Measurements from ENCODE around the gene ELK4. TPM values are rescaled to one million over a fixed set of nuclear protein-coding genes. Genes with fewer than 3 reads are reported as not detected.
A peak's percentile ranks its signal among the peaks of the same experiment; 100 is the strongest.

The ELK4 gene
- total RNA-seq, 1 experiment from 2014 or later = 39.0 TPM

- TF ChIP-seq ZNF219 (CRISPR knock-in tag; IDR thresholded peaks at IDR 0.05; ENCODE audit: borderline replicate concordance) = no peak
- no peak for TF ChIP-seq KAT7 (CRISPR knock-in tag; IDR thresholded peaks at IDR 0.05; ENCODE audit: borderline replicate concordance)
- no peak for TF ChIP-seq ZNF138 (CRISPR knock-in tag; conservative IDR thresholded peaks at IDR 0.05)
- no peak for TF ChIP-seq FOXJ3 (CRISPR knock-in tag; IDR thresholded peaks at IDR 0.05; ENCODE audit: borderline replicate concordance)
- no peak for TF ChIP-seq ZNF396 (CRISPR knock-in tag; IDR thresholded peaks at IDR 0.05; ENCODE audit: borderline replicate concordance)
- TF ChIP-seq CREM (CRISPR knock-in tag; IDR thresholded peaks at IDR 0.05) = no peak
- TF ChIP-seq NR2C2 (CRISPR knock-in tag; IDR thresholded peaks at IDR 0.05) = no peak
- TF ChIP-seq AR (CRISPR knock-in tag; IDR thresholded peaks at IDR 0.05) = no peak
These were observed 36.3 kb upstream of the ELK4 start (continued) for GRCh38 chr1:205667909-205668643.

GRCh38 chr1:205666372-205667166 is 34.8 kb upstream of the ELK4 start:
- Mint-ChIP-seq H3K27me3 (ENCODE audit: low read depth) (no peaks in the 10 kb centered on the region), H3K4me3 (no peak overlapping the region), H3K27ac (no peak overlapping the region), H3K9me3 (no peaks in the 10 kb centered on the region), H3K4me1 (peaks cover 60% of the 10 kb centered on the region), H3K36me3 (peaks cover 4% of the 10 kb centered on the region; the same call in 1 of the 2 replicates)
- ChIA-PET POLR2A (no interaction called here), CTCF (interaction anchor here (1.5 to 19.1 kb wide), 4 partner anchors 7 to 75 kb away, joined by 5 to 468 read pairs (median 156); partner anchors contain the start of gene SLC45A3)
- no peak for DNase-seq (ENCODE audit: low spot score)
- ATAC-seq = no peak
- TF ChIP-seq CTCF (IDR thresholded peaks at IDR 0.05) (no peak), RORB (CRISPR knock-in tag; IDR thresholded peaks at IDR 0.05) (no peak), ZMAT4 (CRISPR knock-in tag; IDR thresholded peaks at IDR 0.05) (no peak), USF1 (CRISPR knock-in tag; IDR thresholded peaks at IDR 0.05) (no peak)

GRCh38 chr1:205665201-205666045 is 33.6 kb upstream of the ELK4 start:
- ATAC-seq (no peak), DNase-seq (ENCODE audit: low spot score) (no peak)
- peaks cover 4% of the 10 kb centered on the region; the same call in 1 of the 2 replicates for H3K36me3 Mint-ChIP-seq
- H3K4me1 Mint-ChIP-seq = peaks cover 60% of the 10 kb centered on the region
- H3K27me3 Mint-ChIP-seq (ENCODE audit: low read depth) = no peaks in the 10 kb centered on the region
- TF ChIP-seq PREB (CRISPR knock-in tag; IDR thresholded peaks at IDR 0.05; ENCODE audit: borderline replicate concordance) (no peak), SMAD3 (CRISPR knock-in tag; IDR thresholded peaks at IDR 0.05; ENCODE audit: borderline replicate concordance) (no peak)
- CTCF ChIA-PET = interaction anchor here (1.8 to 19.1 kb wide), 3 partner anchors 6 to 74 kb away, joined by 5 to 468 read pairs (median 307); no protein-coding TSS in a partner anchor
- no peaks in the 10 kb centered on the region for H3K9me3 Mint-ChIP-seq
- peak overlapping the region; percentile 47 for H3K27ac Mint-ChIP-seq
- no peak overlapping the region for H3K4me3 Mint-ChIP-seq
- POLR2A ChIA-PET = no interaction called here

All from WTC11 (cell line).